GM12875 (cell line): ENCODE measurements around the gene WIPF2.

Source experiments
- H3K4me3 ChIP-seq: one replicate; pipeline ENCODE4 v1.5.1; 2011; ENCODE audit warnings: low read depth, low read length, control low read depth
- CTCF ChIP-seq: IDR thresholded peaks from 2 replicates; pipeline ENCODE4 v1.5.1; 2011; ENCODE audit warnings: low read depth, mild to moderate bottlenecking, control low read depth, inconsistent platforms, low read length, moderate library complexity, borderline replicate concordance; ENCODE audit not compliant: insufficient read depth

Gene WIPF2

GRCh38 chr17:40307001-40307730 is 88.1 kb downstream of the WIPF2 start:
- TF ChIP-seq CTCF = no peak
- H3K4me3 ChIP-seq = no peak overlapping the region

- TF ChIP-seq CTCF = no peak
- no peak overlapping the region for H3K4me3 ChIP-seq
Measured at GRCh38 chr17:40307740-40308239, 88.7 kb downstream of the WIPF2 start.

GRCh38 chr17:40309031-40309948 is 90.2 kb downstream of the WIPF2 start, which contains the start of gene RARA:
Gene RARA, plus strand, starts transcription at chr17:40309180. Its CDS starts 22,039 bp downstream, at chr17:40331219.
- TF ChIP-seq CTCF = no peak
- peak within 1 kb of the TSS; percentile 47 for H3K4me3 ChIP-seq

GRCh38 chr17:40309949-40310510 is 90.9 kb downstream of the WIPF2 start:
- no peak for TF ChIP-seq CTCF
- H3K4me3 ChIP-seq = peak overlapping the region; percentile 47

- no peak overlapping the region for H3K4me3 ChIP-seq
- no peak for TF ChIP-seq CTCF
Measured at GRCh38 chr17:40310882-40311391, 91.8 kb downstream of the WIPF2 start.

GRCh38 chr17:40311575-40311974 is 92.5 kb downstream of the WIPF2 start:
- no peak overlapping the region for H3K4me3 ChIP-seq
- TF ChIP-seq CTCF = no peak
